ENCODE data around the gene SMIM14. TPM values are rescaled to one million over a fixed set of nuclear protein-coding genes. Genes with fewer than 3 reads are reported as not detected.
"Not testable (repeated sequence)": the region's sequence is repeated elsewhere in the genome, so short reads cannot be mapped to it uniquely, and the experiment has no call there.

SMIM14 gene
- total RNA-seq, 2 experiments from 2014 or later: 2.0 to 2.5 TPM

DNA sequence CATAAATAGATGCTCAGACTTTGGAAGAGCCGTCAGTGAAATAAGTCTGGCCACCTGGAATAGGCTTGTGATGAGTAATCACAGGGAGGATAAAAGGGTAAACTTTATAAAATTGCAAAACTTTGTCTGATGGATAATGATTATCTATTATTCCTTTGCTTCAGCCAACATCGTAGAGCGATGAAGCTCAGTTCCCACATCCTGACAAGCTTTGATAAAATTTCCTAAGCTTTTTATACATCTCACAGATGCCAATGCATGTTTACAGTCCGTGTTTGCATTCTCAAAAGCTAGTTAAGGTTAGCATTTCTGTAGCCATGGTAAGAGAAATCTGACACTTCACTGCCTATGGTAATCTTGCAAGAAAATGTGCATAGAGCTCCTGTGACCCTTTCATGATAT lies 96.1 kb downstream of the SMIM14 start:
- DNase-seq (no peak), ATAC-seq (no peak)
- Mint-ChIP-seq H3K4me1 (ENCODE audit: low read depth) (no peaks in the 10 kb centered on the region), H3K9me3 (ENCODE audit: insufficient read depth) (no peaks in the 10 kb centered on the region), H3K36me3 (ENCODE audit: low read depth) (no peaks in the 10 kb centered on the region), H3K4me3 (no peak overlapping the region), H3K27ac (no peak overlapping the region), H3K27me3 (ENCODE audit: low read depth) (peaks cover 2% of the 10 kb centered on the region)
- POLR2A ChIA-PET: no interaction called here
- CTCF ChIA-PET: interaction anchor here (0.9 to 1.6 kb wide), 2 partner anchors 10 to 15 kb away, joined by 3 read pairs; partner anchors contain the start of gene UGDH

GRCh38 chr4:39541987-39542610 lies 96.6 kb downstream of the SMIM14 start:
- DNase-seq (no peak), ATAC-seq (no peak)
- ChIA-PET CTCF (interaction anchor here (1.6 kb wide), 1 partner anchor 15 kb away, joined by 3 read pairs; the partner anchor contains the start of gene UGDH), POLR2A (no interaction called here)
- Mint-ChIP-seq H3K27me3 (ENCODE audit: low read depth) (peaks cover 2% of the 10 kb centered on the region), H3K4me3 (no peak overlapping the region), H3K9me3 (ENCODE audit: insufficient read depth) (no peaks in the 10 kb centered on the region), H3K36me3 (ENCODE audit: low read depth) (no peaks in the 10 kb centered on the region), H3K27ac (no peak overlapping the region), H3K4me1 (ENCODE audit: low read depth) (no peaks in the 10 kb centered on the region)

GRCh38 chr4:39539089-39539611 lies 99.5 kb downstream of the SMIM14 start:
- H3K9me3 Mint-ChIP-seq (ENCODE audit: insufficient read depth): no peaks in the 10 kb centered on the region
- H3K27ac Mint-ChIP-seq: no peak overlapping the region
- POLR2A ChIA-PET: no interaction called here
- DNase-seq (no peak), ATAC-seq (no peak)
- H3K27me3 Mint-ChIP-seq (ENCODE audit: low read depth): peaks cover 2% of the 10 kb centered on the region
- CTCF ChIA-PET: no interaction called here
- H3K36me3 Mint-ChIP-seq (ENCODE audit: low read depth): peaks cover 4% of the 10 kb centered on the region
- H3K4me3 Mint-ChIP-seq: no peak overlapping the region
- no peaks in the 10 kb centered on the region for H3K4me1 Mint-ChIP-seq (ENCODE audit: low read depth)

DNA sequence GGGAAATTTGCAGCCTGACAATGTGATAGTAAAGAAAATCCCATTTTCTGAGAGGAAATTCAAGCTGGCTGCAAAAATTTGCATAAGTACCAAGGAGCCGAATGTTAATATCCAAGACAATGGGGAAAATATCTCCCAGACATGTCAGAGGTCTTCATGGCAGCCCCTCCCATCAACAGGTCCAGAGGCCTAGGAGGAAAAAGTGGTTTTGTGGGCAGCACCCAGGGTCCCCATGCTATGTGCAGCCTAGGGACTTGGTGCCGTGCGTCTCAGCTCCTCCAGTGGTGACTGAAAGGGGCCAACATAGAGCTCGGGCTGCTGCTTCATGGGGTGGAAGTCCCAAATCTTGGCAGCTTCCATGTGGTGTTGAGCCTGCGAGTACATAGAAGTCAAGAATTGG lies 105.1 kb downstream of the SMIM14 start:
- ATAC-seq (no peak), DNase-seq (no peak)
- Mint-ChIP-seq H3K27me3 (ENCODE audit: low read depth) (no peaks in the 10 kb centered on the region), H3K27ac (no peak overlapping the region), H3K4me1 (ENCODE audit: low read depth) (peaks cover 1% of the 10 kb centered on the region), H3K36me3 (ENCODE audit: low read depth) (peaks cover 20% of the 10 kb centered on the region), H3K4me3 (no peak overlapping the region), H3K9me3 (ENCODE audit: insufficient read depth) (peaks cover 18% of the 10 kb centered on the region)
- POLR2A ChIA-PET: interaction anchor here (0.6 kb wide), 1 partner anchor 70 kb away, joined by 3 read pairs; no protein-coding TSS in a partner anchor
- CTCF ChIA-PET: no interaction called here

GRCh38 chr4:39532237-39532636 lies 106.4 kb downstream of the SMIM14 start:
- POLR2A ChIA-PET; H3K4me1 Mint-ChIP-seq (ENCODE audit: low read depth); CTCF ChIA-PET; H3K4me3 Mint-ChIP-seq; DNase-seq; H3K27me3 Mint-ChIP-seq (ENCODE audit: low read depth); H3K27ac Mint-ChIP-seq; ATAC-seq: not testable (repeated sequence)
- Mint-ChIP-seq H3K36me3 (ENCODE audit: low read depth) (peaks cover 20% of the 10 kb centered on the region), H3K9me3 (ENCODE audit: insufficient read depth) (peaks cover 18% of the 10 kb centered on the region)

- Mint-ChIP-seq H3K27me3 (ENCODE audit: low read depth) (peaks cover 2% of the 10 kb centered on the region), H3K27ac (no peak overlapping the region), H3K9me3 (ENCODE audit: insufficient read depth) (peaks cover 18% of the 10 kb centered on the region), H3K4me1 (ENCODE audit: low read depth) (peaks cover 20% of the 10 kb centered on the region), H3K36me3 (ENCODE audit: low read depth) (peaks cover 23% of the 10 kb centered on the region), H3K4me3 (no peak overlapping the region)
- no peak for DNase-seq
- no peak for ATAC-seq
- CTCF ChIA-PET: no interaction called here
- POLR2A ChIA-PET: no interaction called here
Measured at GRCh38 chr4:39530682-39531081, 108.0 kb downstream of the SMIM14 start.

DNA sequence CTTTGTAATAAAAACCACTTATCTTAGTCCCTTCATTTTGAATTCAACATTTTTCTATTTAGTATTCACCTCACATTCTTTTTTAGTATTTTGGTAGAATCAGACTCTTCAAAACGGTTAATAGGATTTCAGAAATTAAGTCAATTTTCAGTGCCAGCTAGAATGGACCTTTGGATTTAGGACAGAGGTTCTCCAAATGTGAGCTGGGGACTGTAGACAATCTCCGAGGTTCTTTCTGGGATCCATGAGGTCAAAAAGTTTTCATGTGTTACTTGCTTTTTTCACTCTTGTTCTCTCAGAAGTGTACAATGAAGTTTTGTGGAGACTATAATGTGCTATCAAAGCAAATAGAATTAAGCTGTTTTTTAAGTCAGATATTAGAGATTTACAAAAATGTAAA lies 109.1 kb downstream of the SMIM14 start:
- Mint-ChIP-seq H3K27ac (no peak overlapping the region), H3K27me3 (ENCODE audit: low read depth) (peaks cover 2% of the 10 kb centered on the region), H3K4me1 (ENCODE audit: low read depth) (peaks cover 20% of the 10 kb centered on the region), H3K9me3 (ENCODE audit: insufficient read depth) (peaks cover 18% of the 10 kb centered on the region), H3K4me3 (no peak overlapping the region), H3K36me3 (ENCODE audit: low read depth) (peaks cover 23% of the 10 kb centered on the region)
- POLR2A ChIA-PET: no interaction called here
- no peak for ATAC-seq
- CTCF ChIA-PET: interaction anchor here (1.0 kb wide), 1 partner anchor 60 kb away, joined by 4 read pairs; no protein-coding TSS in a partner anchor
- no peak for DNase-seq

- DNase-seq (no peak), ATAC-seq (no peak)
- ChIA-PET POLR2A (interaction anchor here (1.1 kb wide), 1 partner anchor 109 kb away, joined by 3 read pairs; no protein-coding TSS in a partner anchor), CTCF (no interaction called here)
- Mint-ChIP-seq H3K27ac (peak overlapping the region; percentile 81), H3K4me3 (peak overlapping the region; percentile 98), H3K9me3 (ENCODE audit: insufficient read depth) (peaks cover 18% of the 10 kb centered on the region), H3K36me3 (ENCODE audit: low read depth) (peaks cover 20% of the 10 kb centered on the region), H3K27me3 (ENCODE audit: low read depth) (peaks cover 2% of the 10 kb centered on the region), H3K4me1 (ENCODE audit: low read depth) (peaks cover 20% of the 10 kb centered on the region)
Measured at GRCh38 chr4:39528061-39528465, 110.6 kb downstream of the SMIM14 start.

GRCh38 chr4:39527296-39528060 lies 111.2 kb downstream of the SMIM14 start, which contains the start of gene UGDH:
TSS of gene UGDH (minus strand) at chr4:39527439. CDS start at chr4:39521512, 5,927 bp downstream.
- H3K4me1 Mint-ChIP-seq (ENCODE audit: low read depth): peaks cover 20% of the 10 kb centered on the region
- ChIA-PET POLR2A (interaction anchor here (0.7 to 1.4 kb wide), 4 partner anchors 68 to 171 kb away, joined by 3 to 5 read pairs (median 4); partner anchors contain the start of genes LIAS, RPL9, SMIM14 and UBE2K), CTCF (interaction anchor here (0.7 to 1.1 kb wide), 4 partner anchors 15 to 111 kb away, joined by 3 to 6 read pairs (median 3); partner anchors contain the start of gene SMIM14)
- DNase-seq (peak; percentile 93), ATAC-seq (peak; percentile 99)
- H3K27ac Mint-ChIP-seq: peak within 1 kb of the TSS; percentile 88
- peaks cover 16% of the 10 kb centered on the region for H3K9me3 Mint-ChIP-seq (ENCODE audit: insufficient read depth)
- peaks cover 2% of the 10 kb centered on the region for H3K27me3 Mint-ChIP-seq (ENCODE audit: low read depth)
- H3K4me3 Mint-ChIP-seq: peak within 1 kb of the TSS; percentile 98
- peaks cover 15% of the 10 kb centered on the region for H3K36me3 Mint-ChIP-seq (ENCODE audit: low read depth)

DNA sequence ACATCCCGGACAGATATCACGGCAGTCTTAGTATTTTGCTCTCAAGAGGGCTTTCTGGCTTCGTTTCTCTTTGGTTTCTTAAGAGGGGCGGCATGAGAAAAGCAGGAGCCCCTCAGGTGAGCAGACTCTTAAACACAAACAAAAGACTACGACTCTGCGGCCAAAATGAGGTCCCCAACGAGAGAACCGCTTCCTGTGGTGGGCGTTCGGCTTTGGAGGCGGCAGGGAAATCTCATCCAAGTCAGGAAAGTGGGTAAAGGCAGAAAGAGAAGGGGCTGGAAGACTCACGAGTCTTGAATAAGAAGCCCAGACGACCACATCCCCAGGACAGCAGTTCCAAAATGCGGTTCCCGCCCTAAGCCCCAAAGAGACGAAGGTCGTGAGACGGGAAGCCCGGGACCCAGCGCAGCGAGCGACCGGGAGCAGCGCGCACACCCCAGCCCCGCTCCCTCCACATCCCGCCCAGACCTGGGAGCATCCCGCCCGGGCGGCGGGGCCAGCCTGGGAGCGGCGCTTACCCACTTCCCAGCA lies 111.8 kb downstream of the SMIM14 start:
- peak overlapping the region; percentile 88 for H3K27ac Mint-ChIP-seq
- peaks cover 13% of the 10 kb centered on the region for H3K36me3 Mint-ChIP-seq (ENCODE audit: low read depth)
- ATAC-seq (no peak), DNase-seq (peak; percentile 49)
- peaks cover 2% of the 10 kb centered on the region for H3K27me3 Mint-ChIP-seq (ENCODE audit: low read depth)
- H3K4me1 Mint-ChIP-seq (ENCODE audit: low read depth): peaks cover 20% of the 10 kb centered on the region
- ChIA-PET CTCF (interaction anchor here (0.7 to 1.1 kb wide), 4 partner anchors 15 to 111 kb away, joined by 3 to 6 read pairs (median 3); partner anchors contain the start of gene SMIM14), POLR2A (interaction anchor here (0.6 to 1.4 kb wide), 5 partner anchors 12 to 172 kb away, joined by 3 to 5 read pairs (median 4); partner anchors contain the start of genes LIAS, RPL9, SMIM14 and UBE2K)
- H3K9me3 Mint-ChIP-seq (ENCODE audit: insufficient read depth): peaks cover 12% of the 10 kb centered on the region
- peak overlapping the region; percentile 98 for H3K4me3 Mint-ChIP-seq

DNA sequence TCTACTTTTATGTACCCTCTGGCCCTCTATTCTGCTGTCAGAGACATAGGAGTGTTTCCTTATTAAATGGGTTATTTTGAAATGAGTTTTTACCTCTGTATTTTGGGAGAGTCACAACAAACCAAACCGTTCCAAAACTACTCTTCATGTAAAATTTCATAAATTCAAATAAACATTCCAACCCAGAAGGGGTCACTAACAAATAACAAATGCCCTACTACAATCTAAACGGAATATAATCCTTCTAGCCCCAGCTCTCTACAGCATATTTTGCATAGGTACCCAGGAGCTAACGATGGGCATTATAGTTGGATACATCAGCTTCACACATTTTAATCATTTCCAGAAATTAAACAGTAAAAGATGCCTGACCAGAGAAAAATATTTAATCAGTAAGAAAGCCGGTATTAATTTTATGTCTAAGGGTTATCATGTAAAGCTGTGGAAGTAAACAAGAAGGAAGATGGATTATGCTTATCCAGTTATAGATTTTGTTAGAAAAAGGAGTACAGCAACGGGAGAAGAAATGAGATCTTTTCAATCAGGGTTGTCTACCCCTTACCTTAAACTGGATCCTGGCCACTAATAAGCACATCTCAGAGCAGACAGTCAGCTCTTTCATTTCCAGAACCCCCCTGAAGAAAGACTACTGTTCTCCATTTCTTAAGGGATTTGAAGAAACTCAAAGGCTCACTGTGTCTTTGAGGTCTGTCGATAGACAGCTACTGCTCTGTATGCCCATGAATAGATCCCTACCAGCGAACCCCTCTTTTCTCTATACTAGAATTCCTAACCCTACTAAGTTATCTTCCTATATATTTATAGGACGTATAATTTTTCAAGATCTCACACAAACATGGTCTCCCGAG lies 112.6 kb downstream of the SMIM14 start:
- H3K27me3 Mint-ChIP-seq (ENCODE audit: low read depth): peaks cover 2% of the 10 kb centered on the region
- peaks cover 8% of the 10 kb centered on the region for H3K36me3 Mint-ChIP-seq (ENCODE audit: low read depth)
- H3K4me3 Mint-ChIP-seq: peak overlapping the region; percentile 98
- CTCF ChIA-PET: interaction anchor here (1.0 kb wide), 1 partner anchor 15 kb away, joined by 4 read pairs; no protein-coding TSS in a partner anchor
- DNase-seq (no peak), ATAC-seq (no peak)
- H3K27ac Mint-ChIP-seq: peak overlapping the region; percentile 88
- peaks cover 6% of the 10 kb centered on the region for H3K9me3 Mint-ChIP-seq (ENCODE audit: insufficient read depth)
- H3K4me1 Mint-ChIP-seq (ENCODE audit: low read depth): peaks cover 20% of the 10 kb centered on the region
- POLR2A ChIA-PET: interaction anchor here (0.6 to 1.4 kb wide), 4 partner anchors 11 to 172 kb away, joined by 3 to 5 read pairs (median 3); partner anchors contain the start of genes LIAS and RPL9

Data from activated CD8-positive, alpha-beta T cell treated with anti-CD3 and anti-CD28 coated beads, Interleukin-2, amount 10 ng/mL, durations not matched to agents 7 days and 5 days (primary cell).